GM04503 (cell line): ENCODE measurements around the gene PADI3.
"Not testable (repeated sequence)": the region's sequence is repeated elsewhere in the genome, so short reads cannot be mapped to it uniquely, and the experiment has no call there.

Experiments used
- DNase-seq: peaks from one replicate; pipeline ENCODE4 v3.0.0-alpha.2; 2012; ENCODE audit warnings: low read depth

PADI3 gene

GRCh38 chr1:17241011-17241779 lies 7.7 kb upstream of the PADI3 start:
- DNase-seq: not testable (repeated sequence)

GRCh38 chr1:17241780-17242074 lies 7.2 kb upstream of the PADI3 start:
- DNase-seq: not testable (repeated sequence)

- no peak for DNase-seq
Observed at GRCh38 chr1:17243274-17243673, 5.6 kb upstream of the PADI3 start.

GRCh38 chr1:17244821-17245740 lies 3.8 kb upstream of the PADI3 start:
- DNase-seq: no peak

- DNase-seq: no peak
Observed at GRCh38 chr1:17245816-17246325, 3.0 kb upstream of the PADI3 start.

- DNase-seq: no peak
Observed at GRCh38 chr1:17246971-17247370, 1.9 kb upstream of the PADI3 start.

GRCh38 chr1:17250601-17251000 lies 1.7 kb downstream of the PADI3 start:
- DNase-seq: no peak

- DNase-seq: no peak
Observed at GRCh38 chr1:17251246-17251645, 2.3 kb downstream of the PADI3 start.

- DNase-seq: no peak
Observed at GRCh38 chr1:17251701-17252376, 2.9 kb downstream of the PADI3 start.

GRCh38 chr1:17255336-17255735 lies 6.4 kb downstream of the PADI3 start:
- DNase-seq: no peak

- no peak for DNase-seq
Observed at GRCh38 chr1:17258116-17258757, 9.3 kb downstream of the PADI3 start.

- no peak for DNase-seq
Observed at GRCh38 chr1:17258758-17259130, 9.8 kb downstream of the PADI3 start.

GRCh38 chr1:17259233-17259873 lies 10.5 kb downstream of the PADI3 start:
- DNase-seq: no peak

- DNase-seq: no peak
Observed at GRCh38 chr1:17260264-17260663, 11.4 kb downstream of the PADI3 start.

GRCh38 chr1:17260738-17261137 lies 11.8 kb downstream of the PADI3 start:
- DNase-seq: no peak

- no peak for DNase-seq
Observed at GRCh38 chr1:17263936-17264335, 15.0 kb downstream of the PADI3 start.

- no peak for DNase-seq
Observed at GRCh38 chr1:17264470-17264869, 15.6 kb downstream of the PADI3 start.

- no peak for DNase-seq
Observed at GRCh38 chr1:17265162-17265561, 16.3 kb downstream of the PADI3 start.

GRCh38 chr1:17265950-17266349 lies 17.1 kb downstream of the PADI3 start:
- no peak for DNase-seq

- DNase-seq: no peak
Observed at GRCh38 chr1:17270891-17271765, 22.2 kb downstream of the PADI3 start.

- no peak for DNase-seq
Observed at GRCh38 chr1:17272066-17272465, 23.2 kb downstream of the PADI3 start.
